AG04450 (cell line): ENCODE results near the gene DOC2B. TPM values are rescaled to one million over a fixed set of nuclear protein-coding genes. Genes with fewer than 3 reads are reported as not detected.
"Not testable (repeated sequence)": the region's sequence is repeated elsewhere in the genome, so short reads cannot be mapped to it uniquely, and the experiment has no call there.

Source experiments
- CTCF ChIA-PET: fragments of 300-600, 350-600 bp; formaldehyde crosslinking; extraction: SDS; loops from one replicate; lab custom pipeline; 2022; ENCODE audit warnings: antibody characterized with exemption, inconsistent platforms; lab: Charles Lee
- POLR2A ChIA-PET: fragments of 350-600 bp; formaldehyde crosslinking; extraction: SDS; loops from one replicate; lab custom pipeline; 2021; ENCODE audit warnings: antibody characterized with exemption, inconsistent platforms; lab: Yijun Ruan, JAX
- DNase-seq: peaks from one replicate; pipeline ENCODE4 v3.0.0-alpha.2; 2011; ENCODE audit warnings: low read depth, low spot score
- H3K27ac ChIP-seq: one replicate; pipeline ENCODE4 v1.5.1; 2012; ENCODE audit warnings: low read depth, low read length, control low read depth
- H3K27me3 ChIP-seq: one replicate; pipeline ENCODE4 v1.6.0; 2012; ENCODE audit warnings: low read length; ENCODE audit not compliant: control insufficient read depth, insufficient read depth
- H3K4me3 ChIP-seq: 2 replicates; pipeline ENCODE4 v1.5.1; 2011; ENCODE audit warnings: mild to moderate bottlenecking, low read depth, low read length, control low read depth
- H3K9me3 ChIP-seq: 2 replicates; pipeline ENCODE4 v1.5.1; 2012; ENCODE audit warnings: low read length; ENCODE audit not compliant: control insufficient read depth, insufficient read depth
- polyA plus RNA-seq: library from polyadenylated mRNA; depleted of rRNA; stranded (reverse); fragments of >200 nt; gene quantifications from 2 replicates; pipeline ENCODE4 v1.2.3, GENCODE V29; 2011
- TF ChIP-seq, protein P1 (sequence below): IDR thresholded peaks from 2 replicates; pipeline ENCODE4 v1.5.1; 2011; ENCODE audit warnings: low read depth, low read length, control low read depth, inconsistent platforms

DOC2B gene
- polyA plus RNA-seq, 1 experiment: not detected

DNA sequence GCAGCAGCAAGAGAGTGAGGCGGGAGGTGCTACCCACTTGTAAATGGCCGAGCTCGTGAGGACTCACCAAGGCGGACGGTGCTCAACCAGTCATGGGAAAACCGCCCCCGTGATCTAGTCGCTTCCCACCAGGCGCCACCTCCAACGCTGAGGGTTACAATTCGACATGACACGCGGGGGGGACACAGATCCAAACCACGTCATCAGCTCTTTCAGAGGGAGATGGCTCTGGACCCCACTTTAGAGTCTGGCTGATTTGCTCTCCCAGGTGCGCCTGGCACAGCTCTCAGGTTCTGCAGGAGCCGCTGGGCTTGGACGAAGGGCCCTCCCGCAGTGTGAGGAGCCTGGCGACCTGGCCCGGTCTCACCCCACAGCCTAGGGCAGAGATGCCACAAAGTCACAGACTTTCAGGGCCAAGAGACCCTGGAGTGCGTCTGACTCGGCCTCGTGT lies 21.1 kb upstream of the DOC2B start:
- H3K9me3 ChIP-seq: peaks cover 19% of the 10 kb centered on the region; the same call in 1 of the 2 replicates
- TF ChIP-seq, protein P1, sequence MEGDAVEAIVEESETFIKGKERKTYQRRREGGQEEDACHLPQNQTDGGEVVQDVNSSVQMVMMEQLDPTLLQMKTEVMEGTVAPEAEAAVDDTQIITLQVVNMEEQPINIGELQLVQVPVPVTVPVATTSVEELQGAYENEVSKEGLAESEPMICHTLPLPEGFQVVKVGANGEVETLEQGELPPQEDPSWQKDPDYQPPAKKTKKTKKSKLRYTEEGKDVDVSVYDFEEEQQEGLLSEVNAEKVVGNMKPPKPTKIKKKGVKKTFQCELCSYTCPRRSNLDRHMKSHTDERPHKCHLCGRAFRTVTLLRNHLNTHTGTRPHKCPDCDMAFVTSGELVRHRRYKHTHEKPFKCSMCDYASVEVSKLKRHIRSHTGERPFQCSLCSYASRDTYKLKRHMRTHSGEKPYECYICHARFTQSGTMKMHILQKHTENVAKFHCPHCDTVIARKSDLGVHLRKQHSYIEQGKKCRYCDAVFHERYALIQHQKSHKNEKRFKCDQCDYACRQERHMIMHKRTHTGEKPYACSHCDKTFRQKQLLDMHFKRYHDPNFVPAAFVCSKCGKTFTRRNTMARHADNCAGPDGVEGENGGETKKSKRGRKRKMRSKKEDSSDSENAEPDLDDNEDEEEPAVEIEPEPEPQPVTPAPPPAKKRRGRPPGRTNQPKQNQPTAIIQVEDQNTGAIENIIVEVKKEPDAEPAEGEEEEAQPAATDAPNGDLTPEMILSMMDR: no peak
- POLR2A ChIA-PET: no interaction called here

DNA sequence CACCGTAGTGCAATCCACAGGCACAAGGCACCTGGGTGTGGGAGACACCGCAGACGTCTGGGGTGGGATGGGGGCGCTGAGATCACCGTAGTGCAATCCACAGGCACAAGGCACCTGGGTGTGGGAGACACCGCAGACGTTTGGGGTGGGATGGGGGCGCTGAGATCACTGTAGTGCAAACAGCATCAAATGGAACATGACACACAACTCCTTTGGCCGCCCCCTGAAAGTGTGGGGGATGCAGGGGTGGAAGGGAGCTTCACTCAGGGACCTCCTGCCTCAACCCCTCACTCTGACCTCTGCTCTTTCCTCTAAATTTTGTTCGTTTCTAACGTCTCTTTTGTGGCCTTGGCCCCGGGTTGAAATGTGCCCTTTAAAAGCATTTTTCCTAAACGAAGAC lies 20.3 kb upstream of the DOC2B start:
- H3K27ac ChIP-seq, DNase-seq, H3K4me3 ChIP-seq, CTCF ChIA-PET, H3K27me3 ChIP-seq, POLR2A ChIA-PET: not testable (repeated sequence)
- peaks cover 13% of the 10 kb centered on the region; the same call in 1 of the 2 replicates for H3K9me3 ChIP-seq

More for the DNA sequence above, 21.1 kb upstream of the DOC2B start:
- no peak overlapping the region for H3K27ac ChIP-seq
- H3K27me3 ChIP-seq: peaks cover 9% of the 10 kb centered on the region
- no peak for DNase-seq
- H3K4me3 ChIP-seq: no peak overlapping the region
- CTCF ChIA-PET: no interaction called here

DNA sequence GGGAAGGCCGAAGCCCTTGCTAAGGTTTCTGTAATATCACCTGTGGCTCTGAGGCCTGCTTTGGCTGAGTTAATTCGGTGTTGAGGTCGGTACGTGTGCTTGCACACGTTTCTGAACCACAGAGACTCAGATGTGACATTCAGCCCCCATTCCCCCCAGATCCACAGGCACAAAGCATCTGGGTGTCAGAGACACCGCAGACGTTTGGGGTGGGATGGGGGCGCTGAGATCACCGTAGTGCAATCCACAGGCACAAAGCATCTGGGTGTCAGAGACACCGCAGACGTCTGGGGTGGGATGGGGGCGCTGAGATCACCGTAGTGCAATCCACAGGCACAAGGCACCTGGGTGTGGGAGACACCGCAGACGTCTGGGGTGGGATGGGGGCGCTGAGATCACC lies 19.8 kb upstream of the DOC2B start:
- H3K4me3 ChIP-seq, CTCF ChIA-PET, H3K9me3 ChIP-seq, H3K27ac ChIP-seq, DNase-seq, POLR2A ChIA-PET: not testable (repeated sequence)
- peaks cover 11% of the 10 kb centered on the region for H3K27me3 ChIP-seq

DNA sequence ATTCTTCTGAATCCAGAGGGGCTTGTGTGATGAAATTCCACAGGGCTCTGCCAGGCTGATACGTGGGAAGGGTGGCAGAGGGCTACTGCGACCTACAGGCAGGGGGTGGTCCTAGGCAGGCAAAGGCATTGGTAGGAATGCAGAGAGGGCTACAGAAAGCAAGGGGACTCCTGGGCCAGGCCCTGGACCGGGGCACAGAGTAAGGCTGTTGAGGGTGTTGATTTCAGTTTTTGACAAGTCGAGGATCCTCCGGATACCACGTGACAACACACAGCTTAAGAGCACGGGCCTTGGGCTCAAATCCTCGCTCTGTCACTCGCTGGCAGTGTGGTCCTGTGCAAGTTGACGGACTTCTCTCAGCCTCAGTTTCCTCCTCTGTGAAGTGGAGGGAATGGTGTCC lies 19.1 kb upstream of the DOC2B start:
- ChIA-PET POLR2A (no interaction called here), CTCF (no interaction called here)
- Histone ChIP-seq H3K27me3 (peaks cover 13% of the 10 kb centered on the region), H3K9me3 (peaks cover 7% of the 10 kb centered on the region; the same call in 1 of the 2 replicates), H3K4me3 (no peak overlapping the region), H3K27ac (no peak overlapping the region)
- TF ChIP-seq, protein P1: no peak
- no peak for DNase-seq

DNA sequence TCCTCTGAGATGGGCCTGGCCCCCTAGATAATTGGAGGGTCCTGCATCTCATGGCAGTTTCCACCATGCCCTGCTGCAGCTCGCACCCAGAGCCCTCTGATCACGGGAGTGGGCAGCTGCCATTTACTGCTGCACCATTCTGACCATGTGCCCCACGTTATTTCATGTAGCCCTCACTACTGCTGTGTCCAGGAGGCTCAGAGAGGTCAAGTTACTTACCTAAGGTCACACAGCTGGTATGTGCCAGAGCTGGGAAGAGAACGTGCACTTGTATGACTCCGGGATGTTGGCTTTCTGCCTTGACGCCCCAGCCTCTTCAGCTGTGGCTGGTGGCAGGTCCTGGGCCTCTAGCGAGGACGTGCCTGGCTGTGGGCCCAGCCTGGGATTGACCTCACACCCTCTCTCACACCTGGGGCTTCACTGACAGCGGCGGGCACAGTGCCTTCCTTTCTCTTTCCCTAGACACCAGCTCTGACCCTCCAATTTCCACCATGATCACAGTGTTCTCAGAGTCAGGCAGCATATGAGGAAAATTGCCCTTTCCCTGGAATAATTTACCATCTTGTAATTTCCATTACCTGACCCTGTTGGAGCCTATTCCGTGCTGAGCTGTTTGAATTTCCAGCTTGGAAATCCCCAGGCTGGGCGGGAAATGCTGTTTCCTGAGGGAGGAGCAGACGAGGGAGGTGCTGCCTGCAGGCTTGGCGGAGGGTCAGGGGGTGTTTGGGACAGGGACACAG lies 18.5 kb upstream of the DOC2B start:
- Histone ChIP-seq H3K9me3 (peaks cover 4% of the 10 kb centered on the region; the same call in 1 of the 2 replicates), H3K27me3 (peaks cover 17% of the 10 kb centered on the region), H3K27ac (no peak overlapping the region), H3K4me3 (no peak overlapping the region)
- ChIA-PET CTCF (no interaction called here), POLR2A (no interaction called here)
- no peak for DNase-seq
- TF ChIP-seq, protein P1: no peak

DNA sequence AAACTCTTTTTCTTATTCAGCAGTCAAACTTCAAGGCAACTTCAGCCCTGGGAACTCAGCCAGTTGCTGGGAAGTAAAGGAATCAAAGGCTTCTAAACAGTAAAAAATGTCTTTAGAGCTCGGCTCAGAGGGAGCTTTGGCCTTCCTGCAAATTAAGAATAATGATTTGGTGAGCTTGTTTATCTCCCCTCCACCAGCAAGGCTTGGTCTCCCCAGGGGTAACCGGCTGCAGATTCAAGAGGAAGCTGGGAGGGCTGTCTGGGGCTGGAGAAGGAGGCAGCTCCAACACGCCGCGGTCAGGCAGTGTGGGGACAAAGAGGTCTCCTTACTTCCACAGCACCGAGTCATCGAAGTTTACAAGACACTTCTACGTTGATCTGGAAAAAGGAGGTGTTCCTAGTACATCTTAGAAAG lies 17.7 kb upstream of the DOC2B start:
- peaks cover 4% of the 10 kb centered on the region; the same call in 1 of the 2 replicates for H3K9me3 ChIP-seq
- peaks cover 19% of the 10 kb centered on the region for H3K27me3 ChIP-seq
- no peak for DNase-seq
- no peak overlapping the region for H3K27ac ChIP-seq
- POLR2A ChIA-PET: no interaction called here
- TF ChIP-seq, protein P1: no peak
- CTCF ChIA-PET: no interaction called here
- no peak overlapping the region for H3K4me3 ChIP-seq

DNA sequence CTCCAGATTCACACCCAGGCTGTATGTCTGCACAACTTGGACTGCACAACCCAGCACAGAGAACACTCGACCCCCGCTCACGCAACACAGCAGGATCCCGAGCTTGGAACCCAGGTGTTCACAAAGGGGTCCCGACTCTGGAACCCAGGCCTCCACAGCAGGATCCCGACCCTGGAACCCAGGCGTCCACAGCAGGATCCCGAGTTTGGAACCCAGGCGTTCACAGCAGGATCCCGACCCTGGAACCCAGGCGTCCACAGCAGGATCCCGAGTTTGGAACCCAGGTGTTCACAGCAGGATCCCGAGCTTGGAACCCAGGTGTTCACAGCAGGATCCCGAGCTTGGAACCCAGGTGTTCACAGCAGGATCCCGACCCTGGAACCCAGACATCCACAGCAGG lies 16.8 kb upstream of the DOC2B start:
- Histone ChIP-seq H3K27me3 (peaks cover 19% of the 10 kb centered on the region), H3K9me3 (peaks cover 13% of the 10 kb centered on the region)
- CTCF ChIA-PET, POLR2A ChIA-PET, DNase-seq, H3K27ac ChIP-seq, H3K4me3 ChIP-seq: not testable (repeated sequence)
